Left renal cortex interstitium (tissue), 4 donors: ENCODE results near the gene ALKBH5. TPM values are rescaled to one million over a fixed set of nuclear protein-coding genes. Genes with fewer than 3 reads are reported as not detected.

Experiments used
- DNase-seq, 4 donors: peaks; one replicate each; pipeline ENCODE4 v3.0.0-alpha.2; 2013; ENCODE audit warnings: low read depth in 4 of 4, low spot score in 2 of 4, missing footprints in 1 of 4
- polyA plus RNA-seq, 4 donors: library from polyadenylated mRNA; unstranded; fragments of 120-200 nt; gene quantifications; one replicate each; pipeline ENCODE4 v1.2.1, GENCODE V29; 2013; ENCODE audit not compliant: insufficient read length in 4 of 4

Gene ALKBH5
- polyA plus RNA-seq, 4 donors = 66.3 to 71.3 (median 69.4) TPM

DNA sequence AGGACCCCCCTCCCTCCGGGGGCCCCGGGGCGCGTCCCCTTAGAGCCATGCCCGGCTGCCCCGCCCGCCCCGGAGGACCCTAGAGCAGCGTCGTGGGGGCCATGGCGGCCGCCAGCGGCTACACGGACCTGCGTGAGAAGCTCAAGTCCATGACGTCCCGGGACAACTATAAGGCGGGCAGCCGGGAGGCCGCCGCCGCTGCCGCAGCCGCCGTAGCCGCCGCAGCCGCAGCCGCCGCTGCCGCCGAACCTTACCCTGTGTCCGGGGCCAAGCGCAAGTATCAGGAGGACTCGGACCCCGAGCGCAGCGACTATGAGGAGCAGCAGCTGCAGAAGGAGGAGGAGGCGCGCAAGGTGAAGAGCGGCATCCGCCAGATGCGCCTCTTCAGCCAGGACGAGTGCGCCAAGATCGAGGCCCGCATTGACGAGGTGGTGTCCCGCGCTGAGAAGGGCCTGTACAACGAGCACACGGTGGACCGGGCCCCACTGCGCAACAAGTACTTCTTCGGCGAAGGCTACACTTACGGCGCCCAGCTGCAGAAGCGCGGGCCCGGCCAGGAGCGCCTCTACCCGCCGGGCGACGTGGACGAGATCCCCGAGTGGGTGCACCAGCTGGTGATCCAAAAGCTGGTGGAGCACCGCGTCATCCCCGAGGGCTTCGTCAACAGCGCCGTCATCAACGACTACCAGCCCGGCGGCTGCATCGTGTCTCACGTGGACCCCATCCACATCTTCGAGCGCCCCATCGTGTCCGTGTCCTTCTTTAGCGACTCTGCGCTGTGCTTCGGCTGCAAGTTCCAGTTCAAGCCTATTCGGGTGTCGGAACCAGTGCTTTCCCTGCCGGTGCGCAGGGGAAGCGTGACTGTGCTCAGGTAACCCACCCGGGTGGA, 759 bp downstream of the ALKBH5 start:
- DNase-seq = no peak

- no peak for DNase-seq
Measured at GRCh38 chr17:18185391-18185790, 1.8 kb downstream of the ALKBH5 start.

DNA sequence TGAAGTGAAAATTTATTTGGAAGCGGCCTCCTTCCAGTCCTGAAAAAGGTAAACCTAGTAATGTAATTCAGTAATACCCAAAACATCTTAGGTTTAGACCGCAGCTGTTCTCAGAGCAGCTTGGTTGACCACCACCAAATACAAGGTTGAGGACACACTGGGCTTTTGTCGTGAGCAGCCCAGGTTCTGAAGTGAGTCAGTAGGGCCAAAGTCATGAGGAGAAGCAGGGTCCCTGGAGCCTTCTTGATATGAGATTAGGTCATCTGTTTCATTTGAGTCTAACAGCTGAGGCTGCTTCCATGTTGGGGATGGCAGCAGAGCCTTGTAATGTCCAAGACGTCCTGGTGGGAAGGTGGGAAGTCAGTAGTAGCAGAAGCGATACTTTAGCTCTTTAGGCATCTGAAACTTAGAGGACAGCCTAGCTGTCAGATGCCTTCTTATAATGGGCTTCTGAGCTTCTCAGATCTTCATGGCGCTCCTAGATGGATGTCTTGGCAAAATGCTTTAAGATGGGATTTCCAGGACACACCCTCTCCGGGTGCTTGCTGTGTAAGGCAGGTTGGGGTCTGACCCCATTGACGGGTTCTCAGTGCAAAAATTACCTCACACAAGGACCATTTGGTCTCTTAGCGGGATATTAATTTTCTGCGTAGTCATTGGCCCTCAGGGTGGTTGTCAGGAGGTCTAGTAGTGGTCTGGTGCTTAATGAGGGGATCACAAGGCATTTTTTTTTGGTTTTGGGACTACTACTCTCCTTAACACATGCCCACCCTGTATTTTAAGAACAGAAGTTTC, 2.4 kb downstream of the ALKBH5 start:
- no peak for DNase-seq

GRCh38 chr17:18186627-18186982, 3.0 kb downstream of the ALKBH5 start:
- no peak for DNase-seq

DNA sequence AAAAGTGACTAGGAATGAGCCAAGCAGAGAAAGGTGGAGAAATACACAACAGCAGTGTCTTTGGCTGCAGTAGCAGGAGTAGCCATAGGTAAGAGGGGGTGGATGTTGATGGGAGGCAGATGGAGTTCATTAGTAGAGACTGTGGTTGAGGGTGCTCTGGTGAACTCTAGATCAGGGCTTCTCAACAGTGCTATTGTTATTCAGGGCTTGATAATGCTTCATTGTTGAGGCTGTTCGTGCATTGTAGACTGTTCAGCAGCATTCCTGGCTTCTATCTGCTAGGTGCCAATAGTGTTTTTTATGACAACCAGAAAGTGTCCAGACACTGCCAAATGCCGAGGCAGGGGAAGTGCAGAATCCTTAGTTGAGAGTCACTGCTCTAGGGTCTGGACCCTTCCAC, 3.6 kb downstream of the ALKBH5 start:
- DNase-seq = no peak

DNA sequence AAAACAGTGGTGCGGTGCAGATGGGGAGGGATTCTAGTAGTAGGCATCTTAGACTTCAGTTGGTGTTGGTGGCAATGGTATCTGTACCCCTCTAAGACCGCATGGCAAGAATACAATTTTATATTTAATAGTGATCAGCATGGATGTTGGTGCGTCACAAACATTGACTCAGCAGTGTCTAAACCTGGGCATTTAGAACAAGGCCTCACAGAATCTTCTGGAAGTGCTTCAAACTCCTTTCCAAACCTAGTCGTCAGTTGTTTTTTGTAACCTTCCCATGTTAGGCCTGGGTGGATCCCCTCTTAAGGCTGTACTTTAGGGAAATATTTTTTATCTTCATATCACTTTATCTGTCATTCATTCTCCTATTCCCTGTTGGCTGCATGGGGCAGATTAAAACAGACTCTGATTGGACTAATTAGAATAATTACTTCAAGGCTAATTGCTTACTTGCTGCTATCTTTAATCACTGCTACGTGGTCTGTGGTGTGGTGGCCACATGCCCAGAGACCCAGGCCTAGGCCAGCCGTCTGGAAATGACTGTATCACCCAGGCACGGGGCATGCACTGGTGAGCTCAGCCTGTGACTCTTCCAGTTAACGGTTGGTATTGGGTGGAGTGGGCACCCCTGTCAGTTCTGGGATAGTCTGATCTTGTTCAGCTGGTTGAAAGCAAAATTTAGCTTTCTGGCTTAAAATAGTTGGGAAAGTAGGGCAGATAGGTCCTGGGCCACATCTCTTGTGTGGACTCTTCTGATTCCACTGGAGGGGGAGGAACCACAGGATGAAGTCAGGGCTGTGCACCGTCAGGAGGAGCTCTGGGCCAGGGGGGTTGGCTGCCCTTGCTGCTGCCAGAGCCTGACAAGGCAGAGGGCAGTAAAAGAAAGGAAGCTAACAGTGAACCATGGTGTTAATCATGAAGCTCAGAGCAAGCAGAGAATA, 4.5 kb downstream of the ALKBH5 start:
- no peak for DNase-seq

GRCh38 chr17:18190628-18191235, 7.1 kb downstream of the ALKBH5 start:
- DNase-seq = no peak

DNA sequence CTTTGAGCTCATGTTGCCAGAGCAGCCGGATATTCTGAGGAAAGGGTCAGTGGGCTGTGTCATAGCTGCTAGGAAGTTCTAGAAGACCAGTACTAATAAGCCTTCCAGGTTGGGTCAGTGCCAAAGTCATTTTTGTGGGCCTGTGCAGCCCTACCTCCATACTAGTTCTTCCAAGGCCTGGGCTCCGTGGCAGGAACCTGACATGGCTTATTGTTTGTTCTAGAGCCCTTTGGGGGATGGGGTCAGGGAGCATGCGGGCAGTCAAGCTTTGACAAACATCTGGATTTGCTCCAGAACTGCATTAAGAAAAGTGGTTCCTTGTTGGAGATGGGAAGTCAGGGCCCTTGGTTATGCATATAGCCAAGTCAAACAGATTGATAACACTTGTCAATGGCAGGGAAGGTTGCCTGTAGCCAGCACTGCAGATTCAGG, 7.6 kb downstream of the ALKBH5 start:
- no peak for DNase-seq

GRCh38 chr17:18191967-18192366, 8.3 kb downstream of the ALKBH5 start:
- no peak for DNase-seq

DNA sequence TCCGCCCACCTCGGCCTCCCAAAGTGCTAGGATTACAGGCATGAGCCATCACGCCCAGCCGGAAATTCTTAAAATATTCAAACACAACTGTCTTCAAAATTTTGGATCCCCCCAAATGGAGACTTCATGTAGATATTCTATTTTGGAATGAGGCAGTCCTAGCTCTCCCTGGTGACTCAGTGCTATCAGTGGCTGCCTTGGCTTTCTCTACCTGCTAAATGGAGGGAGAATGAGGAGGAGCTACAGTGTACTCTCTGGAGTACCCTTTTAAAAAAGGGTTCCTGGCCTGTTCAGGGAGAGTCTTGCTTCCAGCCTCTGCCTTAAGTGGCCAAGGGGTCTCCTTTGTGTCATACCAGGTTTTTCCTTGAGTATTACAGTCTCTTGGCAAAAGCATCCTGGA, 10.8 kb downstream of the ALKBH5 start:
- no peak for DNase-seq

DNA sequence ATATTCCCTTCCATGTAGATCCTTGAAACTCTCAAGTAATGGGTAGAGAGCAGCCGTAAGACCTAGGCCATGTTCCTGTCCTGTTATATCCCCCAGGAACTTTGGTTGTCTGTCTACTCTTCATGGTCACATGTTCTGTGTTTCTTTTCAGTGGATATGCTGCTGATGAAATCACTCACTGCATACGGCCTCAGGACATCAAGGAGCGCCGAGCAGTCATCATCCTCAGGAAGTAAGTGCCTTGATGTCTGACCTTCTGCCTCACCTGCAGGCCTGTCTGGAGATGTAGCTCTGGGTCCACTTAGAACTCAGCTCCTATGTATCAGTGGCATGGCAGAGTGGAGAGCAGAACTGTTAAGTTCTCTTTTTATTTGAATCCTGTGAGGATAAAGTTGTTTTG, 11.2 kb downstream of the ALKBH5 start:
- DNase-seq = no peak

- DNase-seq = no peak
Measured at GRCh38 chr17:18195246-18195645, 11.6 kb downstream of the ALKBH5 start.

GRCh38 chr17:18197535-18198194, 14.0 kb downstream of the ALKBH5 start:
- DNase-seq = no peak

- DNase-seq = no peak
Measured at GRCh38 chr17:18198530-18198929, 14.9 kb downstream of the ALKBH5 start.

- DNase-seq = no peak
Measured at GRCh38 chr17:18201108-18201507, 17.5 kb downstream of the ALKBH5 start.

DNA sequence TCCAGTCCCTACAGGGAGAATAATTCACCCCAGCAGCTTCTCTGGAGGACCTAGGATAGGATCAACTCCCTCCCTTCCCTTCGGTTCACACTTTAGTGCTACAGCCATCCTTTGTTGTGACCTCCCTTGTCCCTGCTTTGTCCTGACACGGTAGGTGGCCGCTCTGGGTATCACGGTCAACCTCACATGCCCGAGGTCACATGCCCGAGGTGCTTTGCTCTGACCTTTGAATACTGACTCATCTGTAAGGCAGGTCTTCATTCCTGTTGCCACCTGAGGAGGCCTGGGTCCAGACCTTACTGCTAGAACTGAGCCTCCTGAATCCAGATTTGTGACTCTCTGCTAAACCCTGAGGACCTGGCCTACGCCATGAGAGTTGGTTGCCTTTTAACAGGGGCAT, 19.7 kb downstream of the ALKBH5 start:
- DNase-seq = no peak

DNA sequence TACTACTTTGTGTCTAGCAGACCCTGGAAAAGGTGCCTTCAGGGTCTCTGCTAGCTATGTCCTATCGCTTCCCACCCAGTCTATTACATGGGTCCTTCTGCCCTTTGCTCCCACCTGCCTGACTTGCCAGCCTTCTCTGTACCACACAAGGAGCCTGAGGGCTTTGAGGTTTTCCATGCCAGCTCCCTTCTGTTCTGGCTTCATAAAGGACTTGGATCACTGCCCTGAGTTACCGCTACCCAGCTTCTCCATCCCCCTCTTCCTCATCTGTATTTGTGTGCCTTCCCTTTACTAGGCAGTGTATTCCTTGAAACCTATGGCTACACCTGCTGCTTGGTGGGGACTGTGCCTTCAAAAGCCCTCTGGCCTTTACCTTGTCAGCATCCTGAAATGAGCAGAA, 22.2 kb downstream of the ALKBH5 start:
- DNase-seq = no peak

DNA sequence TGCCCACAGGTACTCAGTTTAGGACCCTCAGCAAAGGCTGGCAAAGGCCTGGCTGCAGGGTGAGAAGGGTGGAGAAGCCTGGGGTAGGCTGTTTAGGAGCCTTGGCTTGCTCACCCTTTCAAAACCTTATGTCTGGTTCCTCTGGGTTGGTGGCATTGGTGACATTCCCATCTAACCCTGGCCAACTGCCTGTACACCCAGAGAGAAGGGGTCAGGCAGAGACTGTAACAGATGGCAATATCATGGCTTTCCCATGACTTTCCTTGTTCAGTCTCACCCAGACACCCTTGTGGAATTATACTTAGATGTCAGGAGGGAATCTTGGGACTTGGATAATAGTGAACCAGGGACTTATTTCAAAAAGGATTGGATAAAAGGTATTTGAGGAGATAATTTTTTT, 23.3 kb downstream of the ALKBH5 start:
- DNase-seq = no peak

DNA sequence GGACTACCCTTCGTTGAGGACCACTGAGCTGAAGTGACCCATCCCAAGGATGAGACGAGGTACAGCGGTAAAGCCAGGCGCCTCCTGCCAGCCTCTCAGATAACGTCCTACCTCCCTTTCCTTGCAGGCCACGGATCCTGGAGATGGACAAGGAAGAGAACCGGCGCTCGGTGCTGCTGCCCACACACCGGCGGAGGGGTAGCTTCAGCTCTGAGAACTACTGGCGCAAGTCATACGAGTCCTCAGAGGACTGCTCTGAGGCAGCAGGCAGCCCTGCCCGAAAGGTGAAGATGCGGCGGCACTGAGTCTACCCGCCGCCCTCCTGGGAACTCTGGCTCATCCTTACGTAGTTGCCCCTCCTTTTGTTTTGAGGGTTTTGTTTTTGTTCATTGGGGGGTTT, 24.5 kb downstream of the ALKBH5 start:
- DNase-seq = no peak
